ENCODE data around the gene PRRT1. TPM values are rescaled to one million over a fixed set of nuclear protein-coding genes. Genes with fewer than 3 reads are reported as not detected.

PRRT1 gene
- total and polyA plus RNA-seq, 2 of the 4 experiments (the other 2 are of a cell fraction), result 0.99 TPM; not detected in 1

- Histone ChIP-seq H4K91ac (ENCODE audit: insufficient read depth, low read depth, low read length) (peak within 1 kb of the TSS; percentile 90), H3K79me1 (ENCODE audit: low read depth in 1 of 2, low read length in 2 of 2) (peaks cover 31 to 52% of the 10 kb centered on the region in 2 experiments), H3K4ac (ENCODE audit: low read depth, low read length) (peak within 1 kb of the TSS; percentile 90), H4K5ac (ENCODE audit: low read depth, low read length) (peak within 1 kb of the TSS; percentile 88), H2BK120ac (ENCODE audit: low read depth, low read length) (peak within 1 kb of the TSS; percentile 60), H4K8ac (ENCODE audit: low read depth in 2 of 2, low read length in 2 of 2) (peak within 1 kb of the TSS; percentile 84 to 97), H2AK5ac (ENCODE audit: low read depth, low read length) (peak within 1 kb of the TSS; percentile 91), H3K56ac (ENCODE audit: extremely low read depth, insufficient read depth, low read length) (peak within 1 kb of the TSS; percentile 97), H3K23ac (ENCODE audit: low read depth, low read length) (peak within 1 kb of the TSS; percentile 77), H3K9me3 (ENCODE audit: control insufficient read depth, insufficient read depth, low read length) (no peaks in the 10 kb centered on the region), H2AFZ (replicated peaks; ENCODE audit: low read length, poor library complexity) (peak within 1 kb of the TSS; percentile 95), H3K4me2 (ENCODE audit: low read depth, low read length) (peak within 1 kb of the TSS; percentile 95), H3K27me3 (ENCODE audit: control insufficient read depth, insufficient read depth, low read length) (no peaks in the 10 kb centered on the region), H3K4me1 (ENCODE audit: control insufficient read depth, insufficient read depth, low read length) (peaks cover 8% of the 10 kb centered on the region), H2BK5ac (ENCODE audit: low read depth, low read length, poor library complexity, severe bottlenecking) (peak within 1 kb of the TSS; percentile 91), H2BK15ac (ENCODE audit: low read depth, low read length) (peak within 1 kb of the TSS; percentile 63; the same call in 1 of the 3 replicates), H4K20me1 (ENCODE audit: insufficient read depth, low read length) (no peaks in the 10 kb centered on the region; the same call in 1 of the 2 replicates), H3K4me3 (ENCODE audit: insufficient read depth, low read depth, low read length) (peak within 1 kb of the TSS; percentile 81), H3K27ac (ENCODE audit: insufficient read depth, low read length) (peak within 1 kb of the TSS; percentile 95), H3K9me1 (ENCODE audit: insufficient read depth, low read length) (peaks cover 10% of the 10 kb centered on the region; the same call in 1 of the 2 replicates), H3K9ac (ENCODE audit: low read depth, low read length) (peak within 1 kb of the TSS; percentile 96), H3K14ac (replicated peaks; ENCODE audit: low read depth, low read length) (peak within 1 kb of the TSS; percentile 92), H3K18ac (ENCODE audit: low read depth, low read length) (peak within 1 kb of the TSS; percentile 80), H2BK20ac (ENCODE audit: low read depth, low read length) (no peak within 1 kb of the TSS), H3K36me3 (ENCODE audit: control insufficient read depth, insufficient read depth, low read length) (peaks cover 7% of the 10 kb centered on the region; the same call in 1 of the 2 replicates), H2AK9ac (replicated peaks; ENCODE audit: low read depth, low read length, poor library complexity) (peak within 1 kb of the TSS; percentile 95)
- ChIA-PET CTCF (interaction anchor here (1.2 to 2.4 kb wide), 2 partner anchors 9 to 35 kb away, joined by 4 to 12 read pairs; no protein-coding TSS in a partner anchor), POLR2A (ENCODE audit: unreplicated experiment) (interaction anchor here (0.5 to 1.0 kb wide), 6 partner anchors 16 to 184 kb away, joined by 3 to 8 read pairs (median 4); no protein-coding TSS in a partner anchor)
- DNase-seq (peak; percentile 100), ATAC-seq (ENCODE audit: low read depth) (peak; percentile 93)
- WGBS, 2 experiments (ENCODE audit: extremely low coverage in 2 of 2, insufficient read length in 1 of 2), result 0% methylated on average over 32 of the region's 44 CpGs; no CpG with 5 or more reads in 1 of the 2 experiments
- intact Hi-C loops (cut with micrococcal nuclease) (no loop called here), dilution Hi-C loops (cut with HindIII; ENCODE audit: low sequenced_read_pairs, unreplicated experiment) (no loop called here), in situ Hi-C loops (cut with MboI; ENCODE audit: low sequenced_read_pairs) (no loop called here)
- TF ChIP-seq MAZ (IDR thresholded peaks at IDR 0.05; ENCODE audit: borderline replicate concordance, low read depth, low read length) (peak; percentile 32; the same call in 1 of the 2 replicates), USF2 (IDR thresholded peaks at IDR 0.05; ENCODE audit: low read depth, low read length) (peak; percentile 95), BHLHE40 (IDR thresholded peaks at IDR 0.05; ENCODE audit: low read depth, low read length) (peak; percentile 86), POLR2A (IDR thresholded peaks at IDR 0.05; ENCODE audit: low read depth, low read length) (peak; percentile 55; the same call in 1 of the 2 replicates), RCOR1 (IDR thresholded peaks at IDR 0.05; ENCODE audit: insufficient replicate concordance, low read length) (no peak), MAFK (IDR thresholded peaks at IDR 0.05; ENCODE audit: low read depth, low read length) (peak; percentile 66; the same call in 1 of the 2 replicates), FOS (IDR thresholded peaks at IDR 0.05; ENCODE audit: low read depth, low read length) (peak; percentile 9; the same call in 1 of the 2 replicates), RAD21 (IDR thresholded peaks at IDR 0.05; ENCODE audit: low read length) (no peak), CEBPB (IDR thresholded peaks at IDR 0.05; ENCODE audit: low read depth, low read length) (no peak)
- no TSS peak for BruUV-seq (replicated peaks)
Measured at GRCh38 chr6:32127717-32128592, 23.8 kb downstream of the PRRT1 start, which contains the start of gene ATF6B. TSS of gene ATF6B (minus strand) at chr6:32128246. CDS start at chr6:32128207, 39 bp downstream.

All from IMR-90 (cell line).